Keratinocyte (primary cell): ENCODE results near the gene CPT2. TPM values are rescaled to one million over a fixed set of nuclear protein-coding genes. Genes with fewer than 3 reads are reported as not detected.

Source experiments
- DNase-seq: peaks from one replicate; pipeline ENCODE4 v3.0.0-alpha.2; 2011; ENCODE audit warnings: low read depth, missing footprints, low spot score
- FAIRE-seq: peaks from 2 replicates; lab custom pipeline; 2011; peaks lifted over from hg19 to GRCh38; lab: Jason Lieb, UNC
- H2AFZ ChIP-seq: 2 replicates; pipeline ENCODE4 v1.6.0; 2012; ENCODE audit warnings: low read length, control low read depth, inconsistent platforms; ENCODE audit not compliant: control insufficient read depth
- H3K27ac ChIP-seq: 2 replicates; pipeline ENCODE4 v1.5.1; 2011; ENCODE audit warnings: low read length; ENCODE audit not compliant: control insufficient read depth, insufficient read depth
- H3K27me3 ChIP-seq: 3 replicates; pipeline ENCODE4 v1.6.0; 2011; ENCODE audit warnings: low read length; ENCODE audit not compliant: control insufficient read depth, insufficient read depth; ENCODE audit errors: extremely low read depth
- H3K36me3 ChIP-seq, 2 experiments: 2 replicates in 1 of 2; 3 replicates in 1 of 2; pipeline ENCODE4 v1.5.1; 2011; ENCODE audit warnings: low read length in 2 of 2, mild to moderate bottlenecking in 1 of 2; ENCODE audit not compliant: control insufficient read depth in 2 of 2, insufficient read depth in 2 of 2; ENCODE audit errors: extremely low read depth in 1 of 2
- H3K4me1 ChIP-seq: 3 replicates; pipeline ENCODE4 v1.5.1; 2011; ENCODE audit warnings: low read length; ENCODE audit not compliant: control insufficient read depth, insufficient read depth; ENCODE audit errors: extremely low read depth
- H3K4me2 ChIP-seq: 3 replicates; pipeline ENCODE4 v1.6.0; 2011; ENCODE audit warnings: low read depth, low read length; ENCODE audit not compliant: control insufficient read depth, insufficient read depth; ENCODE audit errors: extremely low read depth
- H3K4me3 ChIP-seq, 3 experiments: fragments of 200-600 bp in 1 of 3; sonication (generic) in 1 of 3; 2 replicates in 2 of 3; 3 replicates in 1 of 3; pipeline ENCODE4 v1.5.1; 2011 to 2016; ENCODE audit warnings: low read length in 3 of 3, mild to moderate bottlenecking in 3 of 3, control low read depth in 2 of 3, inconsistent platforms in 1 of 3, low read depth in 1 of 3, mixed read lengths in 1 of 3, mixed run types in 1 of 3, moderate library complexity in 1 of 3; ENCODE audit not compliant: control insufficient read depth in 2 of 3, insufficient read depth in 2 of 3; ENCODE audit errors: extremely low read depth in 1 of 3
- H3K79me2 ChIP-seq: 2 replicates; pipeline ENCODE4 v1.6.0; 2012; ENCODE audit warnings: low read length; ENCODE audit not compliant: control insufficient read depth, insufficient read depth
- H3K9ac ChIP-seq: 3 replicates; pipeline ENCODE4 v1.6.0; 2011; ENCODE audit warnings: low read length; ENCODE audit not compliant: control insufficient read depth, insufficient read depth; ENCODE audit errors: extremely low read depth
- H3K9me1 ChIP-seq: 3 replicates; pipeline ENCODE4 v1.6.0; 2011; ENCODE audit warnings: low read length; ENCODE audit not compliant: control insufficient read depth, insufficient read depth; ENCODE audit errors: extremely low read depth
- H3K9me3 ChIP-seq: 2 replicates; pipeline ENCODE4 v1.5.1; 2012; ENCODE audit warnings: low read depth, low read length; ENCODE audit not compliant: control insufficient read depth
- H4K20me1 ChIP-seq: 3 replicates; pipeline ENCODE4 v1.6.0; 2011; ENCODE audit warnings: low read length; ENCODE audit not compliant: control insufficient read depth, insufficient read depth; ENCODE audit errors: extremely low read depth
- CTCF ChIP-seq, 3 experiments: IDR thresholded peaks in 1 of 3; conservative IDR thresholded peaks in 1 of 3; optimal IDR thresholded peaks in 1 of 3; 2 replicates in 2 of 3; 3 replicates in 1 of 3; pipeline versions ENCODE3 to v1.5.1; 2011; ENCODE audit warnings: low read length in 3 of 3, mild to moderate bottlenecking in 3 of 3, moderate library complexity in 2 of 3, control low read depth in 1 of 3, inconsistent platforms in 1 of 3; ENCODE audit not compliant: insufficient read depth in 2 of 3; ENCODE audit errors: extremely low read depth in 1 of 3
- EZH2 ChIP-seq: IDR thresholded peaks from one replicate; pipeline ENCODE4 v1.6.1; 2012; ENCODE audit warnings: inconsistent platforms, mild to moderate bottlenecking, low read length, moderate library complexity
- dilution Hi-C: fragments of 300-500 bp; cut with MboI; formaldehyde crosslinking; loops from one replicate; pipeline ENCODE4 v1.7.0; 2020; ENCODE audit warnings: low sequenced_read_pairs; ENCODE audit not compliant: extremely low pct_ligation_motif_present
- polyA plus RNA-seq, 5 experiments: library from polyadenylated mRNA; depleted of rRNA in 3 of 5; stranded (reverse) in 3 of 5; stranded (forward) in 1 of 5; unstranded in 1 of 5; fragments of >200 nt; gene quantifications; 1 replicate in 1 of 5; 2 replicates in 3 of 5; 3 replicates in 1 of 5; pipeline versions ENCODE4 v1.2.1 to v1.2.3, GENCODE V29; 2011 to 2012; ENCODE audit warnings: missing spikeins in 2 of 5, low read depth in 1 of 5, low replicate concordance in 1 of 5

Gene CPT2
- polyA plus RNA-seq, 1 donor (not counting 4 experiments of a cell fraction or from before 2014, with no cell fraction given): 16.6 TPM

GRCh38 chr1:53257454-53258081, 60.9 kb downstream of the CPT2 start:
- H3K4me2 ChIP-seq: no peak overlapping the region
- dilution Hi-C loops: no loop called here
- no peaks in the 10 kb centered on the region for H3K79me2 ChIP-seq
- no peak for FAIRE-seq
- no peaks in the 10 kb centered on the region for H4K20me1 ChIP-seq
- no peaks in the 10 kb centered on the region for H3K9me3 ChIP-seq
- no peak for DNase-seq
- no peak overlapping the region for H2AFZ ChIP-seq
- H3K4me3 ChIP-seq: no peak overlapping the region
- no peak overlapping the region for H3K27ac ChIP-seq
- H3K9ac ChIP-seq: no peak overlapping the region
- no peak for TF ChIP-seq CTCF (optimal IDR thresholded peaks at IDR 0.05 in 1 of 3, IDR thresholded peaks at IDR 0.05 in 1 of 3, conservative IDR thresholded peaks at IDR 0.05 in 1 of 3; ENCODE audit: extremely low read depth in 1 of 3, insufficient read depth in 2 of 3, low read length in 3 of 3)
- TF ChIP-seq EZH2: no peak
- H3K4me1 ChIP-seq: no peaks in the 10 kb centered on the region
- H3K27me3 ChIP-seq: no peaks in the 10 kb centered on the region
- H3K9me1 ChIP-seq: no peaks in the 10 kb centered on the region
- peaks cover 28 to 51% of the 10 kb centered on the region in 2 experiments for H3K36me3 ChIP-seq

DNA sequence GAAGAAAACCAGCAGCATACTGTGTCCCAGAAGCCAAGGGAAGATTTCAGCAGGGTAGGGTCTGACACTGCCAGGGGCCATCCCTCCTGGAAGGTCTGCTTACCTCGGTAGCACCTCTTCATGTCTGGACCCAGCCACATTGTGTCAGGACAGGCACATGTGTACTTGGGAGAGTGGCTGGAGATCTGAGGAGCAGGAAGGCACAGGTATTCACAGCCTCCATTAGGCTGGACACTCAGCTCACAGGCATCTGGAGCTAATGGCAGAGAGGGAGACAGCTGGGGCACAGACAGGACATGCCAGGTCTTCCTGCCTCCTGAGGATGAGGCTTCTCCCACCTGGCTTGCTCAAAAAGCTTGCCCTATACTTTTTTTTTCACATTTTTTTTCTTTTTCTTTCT, 61.6 kb downstream of the CPT2 start:
- Histone ChIP-seq H3K27ac (no peak overlapping the region), H3K4me3 (no peak overlapping the region), H3K4me2 (no peak overlapping the region), H3K27me3 (no peaks in the 10 kb centered on the region), H4K20me1 (no peaks in the 10 kb centered on the region), H3K36me3 (peaks cover 29 to 56% of the 10 kb centered on the region in 2 experiments), H3K9me1 (no peaks in the 10 kb centered on the region), H3K79me2 (no peaks in the 10 kb centered on the region), H2AFZ (no peak overlapping the region), H3K9me3 (no peaks in the 10 kb centered on the region), H3K9ac (no peak overlapping the region), H3K4me1 (no peaks in the 10 kb centered on the region)
- FAIRE-seq: no peak
- TF ChIP-seq CTCF (optimal IDR thresholded peaks at IDR 0.05 in 1 of 3, IDR thresholded peaks at IDR 0.05 in 1 of 3, conservative IDR thresholded peaks at IDR 0.05 in 1 of 3; ENCODE audit: extremely low read depth in 1 of 3, insufficient read depth in 2 of 3, low read length in 3 of 3) (no peak), EZH2 (no peak)
- dilution Hi-C loops: no loop called here
- no peak for DNase-seq
